Heart left ventricle (tissue), 16 donors: ENCODE results near the gene KLHL6. TPM values are rescaled to one million over a fixed set of nuclear protein-coding genes. Genes with fewer than 3 reads are reported as not detected.

Source experiments
- ATAC-seq, 4 donors: fragments of 200-7000 bp; cut with Tn5 transposase; one replicate each; pipeline ENCODE4 v1.9.1; 2020 to 2022; ENCODE audit warnings: moderate library complexity in 4 of 4, mild to moderate bottlenecking in 3 of 4, moderate number of reproducible peaks in 1 of 4
- DNase-seq, 5 donors: peaks; one replicate each; pipeline ENCODE4 v3.0.0-alpha.2; 2020
- H3K27ac ChIP-seq, 12 donors: fragments of 200-600 bp; sonication (generic) in 4 of 12; one replicate each; pipeline versions ENCODE4 v1.5.0 to v1.8.0; 2016 to 2022; ENCODE audit warnings: mild to moderate bottlenecking in 2 of 12
- H3K27me3 ChIP-seq, 9 donors: fragments of 200-600 bp; sonication (generic) in 2 of 9; one replicate each; pipeline versions ENCODE4 v1.5.1 to v1.8.0; 2016 to 2022; ENCODE audit warnings: mild to moderate bottlenecking in 3 of 9
- H3K36me3 ChIP-seq, 9 donors: fragments of 200-600 bp; sonication (generic) in 2 of 9; one replicate each; pipeline versions ENCODE4 v1.5.0 to v1.8.0; 2018 to 2022; ENCODE audit warnings: mild to moderate bottlenecking in 2 of 9
- H3K4me1 ChIP-seq, 12 donors: fragments of 200-600 bp; sonication (generic) in 4 of 12; one replicate each; pipeline versions ENCODE4 v1.5.0 to v1.8.0; 2016 to 2022; ENCODE audit warnings: mild to moderate bottlenecking in 3 of 12
- H3K4me3 ChIP-seq, 12 donors: fragments of 200-600 bp; sonication (generic) in 4 of 12; one replicate each; pipeline versions ENCODE4 v1.5.0 to v1.8.0; 2017 to 2022; ENCODE audit warnings: mild to moderate bottlenecking in 9 of 12, moderate library complexity in 4 of 12
- H3K9me3 ChIP-seq, 12 donors: fragments of 200-600 bp; sonication (generic) in 4 of 12; one replicate each; pipeline versions ENCODE4 v1.5.0 to v1.8.0; 2016 to 2022; ENCODE audit warnings: mild to moderate bottlenecking in 1 of 12
- POLR2A ChIP-seq, 2 donors: fragments of 450-650 bp; IDR thresholded peaks; one replicate each; pipeline ENCODE4 v1.6.1; 2017; ENCODE audit warnings: antibody characterized with exemption in 2 of 2, mild to moderate bottlenecking in 2 of 2, moderate library complexity in 2 of 2
- WGBS, 4 donors: extraction: QIAGEN DNeasy Blood & Tissue Kit in 2 of 4; methylation state at CpG; one replicate each; pipeline versions ENCODE4 v1.1.5 to v1.1.7; 2013 to 2018; 5-methylcytosine and 5-hydroxymethylcytosine counted together
- intact Hi-C, 10 donors: fragments of 100-400 bp; cut with DNase I; formaldehyde crosslinking; loops; one replicate each; pipeline versions ENCODE4 v1.11.1 to v1.14.2; 2022
- polyA plus RNA-seq, 2 donors: library from polyadenylated mRNA; stranded (reverse); fragments of 200-250 nt; gene quantifications; one replicate each; pipeline ENCODE4 v1.2.3, GENCODE V29; 2013
- total RNA-seq, 9 donors: library from RNA; depleted of rRNA in 2 of 9; stranded (reverse); fragments of >200 nt in 2 of 9; fragmentation: NEBNext Ultra II Directional in 3 of 9; extraction: Animal tissue kit (Norgen Biotek cat#: 25700) in 3 of 9; gene quantifications; one replicate each; pipeline versions ENCODE4 v1.1.0 to v1.2.4, GENCODE V29; 2016 to 2023
- TF ChIP-seq, protein P1 (sequence below), 12 donors: fragments of 200-600 bp; sonication (generic) in 4 of 12; IDR thresholded peaks; one replicate each; pipeline versions ENCODE4 v1.5.0 to v1.8.0; 2018 to 2022; ENCODE audit warnings: antibody characterized with exemption in 12 of 12, mild to moderate bottlenecking in 5 of 12
- donor health status: ischemic (EF 13 %, LVEDD 7.1; RV severe dilation, severe dysfunction).
- donor health status: healthy with polysubstance abuse.
- donor health status: DM: no; HTN: yes; CAD: no.
- donor health status: DM: no; HTN: no; CAD: no.
- donor health status: ischemic (EF 25% LVEDD 6.9; RV normal size, moderate dysfunction).
- donor health status: ischemic (EF 25% LVEDD 5.7; RV mildly dilated, moderate dysfunction).
- donor health status: healthy.
- donor health status: DM: yes; HTN: yes; CAD: no.
- donor health status: ischemic (EF 35%, LVEDD 5.7; RV mildly dilated, moderate dysfunction).
- donor health status: nonischemic (EF 11% LVEDD 7.7; RV severe dilation, severe dysfunction).
- donor health status: DM: yes; HTN: yes; CAD: no.
- donor health status: PGD.
- donor health status: ischemic (EF 29% LVEDD 5.4; RV normal size, mild dysfunction).
- donor health status: nonischemic (EF 23%, LVEDD 6.1; RV moderate dilation, normal function).

The KLHL6 gene
- total and polyA plus RNA-seq, 11 donors = 0.46 to 8.1 (median 0.83) TPM

GRCh38 chr3:183583331-183584245 lies 28.1 kb upstream of the KLHL6 start:
- Histone ChIP-seq H3K27ac (peak overlapping the region in 11 of 12 donors; percentile 59 to 85 (median 73)), H3K4me1 (peaks cover 3 to 71% (median 51%) of the 10 kb centered on the region in 12 donors), H3K9me3 (no peaks in the 10 kb centered on the region), H3K36me3 (no peaks in the 10 kb centered on the region), H3K4me3 (no peak overlapping the region), H3K27me3 (no peaks in the 10 kb centered on the region)
- DNase-seq (peak in 2 of 5 donors; percentile 16 to 31), ATAC-seq (peak in 3 of 4 donors; percentile 19 to 47 (median 26))
- intact Hi-C loops = loop anchor here in 6 of 10 donors (5.0 to 10.0 kb wide), 4 partner anchors 39 to 109 kb away; partner anchors contain the start of gene KLHL24 (in 5 of the 6)
- 64 to 73% (median 67%) methylated on average over 5 of the region's 5 CpGs for WGBS, 4 donors
- TF ChIP-seq, protein P1, sequence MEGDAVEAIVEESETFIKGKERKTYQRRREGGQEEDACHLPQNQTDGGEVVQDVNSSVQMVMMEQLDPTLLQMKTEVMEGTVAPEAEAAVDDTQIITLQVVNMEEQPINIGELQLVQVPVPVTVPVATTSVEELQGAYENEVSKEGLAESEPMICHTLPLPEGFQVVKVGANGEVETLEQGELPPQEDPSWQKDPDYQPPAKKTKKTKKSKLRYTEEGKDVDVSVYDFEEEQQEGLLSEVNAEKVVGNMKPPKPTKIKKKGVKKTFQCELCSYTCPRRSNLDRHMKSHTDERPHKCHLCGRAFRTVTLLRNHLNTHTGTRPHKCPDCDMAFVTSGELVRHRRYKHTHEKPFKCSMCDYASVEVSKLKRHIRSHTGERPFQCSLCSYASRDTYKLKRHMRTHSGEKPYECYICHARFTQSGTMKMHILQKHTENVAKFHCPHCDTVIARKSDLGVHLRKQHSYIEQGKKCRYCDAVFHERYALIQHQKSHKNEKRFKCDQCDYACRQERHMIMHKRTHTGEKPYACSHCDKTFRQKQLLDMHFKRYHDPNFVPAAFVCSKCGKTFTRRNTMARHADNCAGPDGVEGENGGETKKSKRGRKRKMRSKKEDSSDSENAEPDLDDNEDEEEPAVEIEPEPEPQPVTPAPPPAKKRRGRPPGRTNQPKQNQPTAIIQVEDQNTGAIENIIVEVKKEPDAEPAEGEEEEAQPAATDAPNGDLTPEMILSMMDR (IDR thresholded peaks at IDR 0.05) = no peak
- no peak for TF ChIP-seq POLR2A (IDR thresholded peaks at IDR 0.05)

GRCh38 chr3:183582161-183582560 lies 26.7 kb upstream of the KLHL6 start:
- intact Hi-C loops = loop anchor here in 6 of 10 donors (5.0 to 10.0 kb wide), 4 partner anchors 40 to 107 kb away; partner anchors contain the start of gene KLHL24 (in 5 of the 6)

DNA sequence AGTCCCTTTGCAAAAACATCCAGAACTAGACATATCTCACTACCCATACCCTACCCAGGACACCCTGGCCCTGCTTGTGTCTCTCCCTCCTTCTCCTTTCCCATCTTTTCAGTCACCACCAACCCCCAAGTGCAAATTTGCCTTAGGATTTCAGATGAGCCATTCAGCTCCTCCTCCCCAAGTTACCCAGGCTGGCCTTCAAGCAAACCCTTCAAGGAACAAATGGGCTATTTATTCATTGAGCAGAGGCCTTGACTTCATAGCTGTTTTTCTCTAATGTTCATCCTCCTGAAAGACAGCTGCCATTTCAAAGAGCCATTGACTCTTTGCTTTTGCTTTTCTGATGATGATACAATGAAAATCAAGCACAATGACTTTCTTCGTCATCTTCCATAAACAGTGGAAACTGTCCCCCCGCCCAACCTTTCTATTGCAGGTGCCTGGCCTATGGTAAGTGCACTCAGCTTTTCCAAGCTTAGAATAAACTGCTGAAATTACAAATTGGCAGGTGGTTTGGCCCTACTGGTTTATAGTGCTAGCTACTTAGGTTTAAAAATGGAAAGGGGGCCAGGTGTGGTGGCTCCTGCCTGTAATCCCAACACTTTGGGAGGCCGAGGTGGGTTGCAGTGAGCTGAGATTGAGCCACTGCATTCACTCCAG lies 26.1 kb upstream of the KLHL6 start:
- H3K9me3 ChIP-seq = no peaks in the 10 kb centered on the region
- H3K36me3 ChIP-seq = no peaks in the 10 kb centered on the region
- no peak for TF ChIP-seq POLR2A (IDR thresholded peaks at IDR 0.05)
- TF ChIP-seq, protein P1 (IDR thresholded peaks at IDR 0.05) = no peak
- H3K27ac ChIP-seq = peak overlapping the region in 3 of 12 donors; percentile 2 to 76 (median 46)
- no peaks in the 10 kb centered on the region for H3K27me3 ChIP-seq
- ATAC-seq (no peak), DNase-seq (no peak)
- intact Hi-C loops = loop anchor here in 6 of 10 donors (5.0 to 10.0 kb wide), 4 partner anchors 41 to 107 kb away; partner anchors contain the start of gene KLHL24 (in 5 of the 6)
- H3K4me3 ChIP-seq = no peak overlapping the region
- 95 to 98% (median 96%) methylated on average over 3 of the region's 3 CpGs for WGBS, 4 donors
- H3K4me1 ChIP-seq = peaks cover 3 to 63% (median 47%) of the 10 kb centered on the region in 12 donors

More at GRCh38 chr3:183582161-183582560, 26.7 kb upstream of the KLHL6 start:
- DNase-seq = peak in 1 of 5 donors; percentile 40
- TF ChIP-seq, protein P1 (IDR thresholded peaks at IDR 0.05) = no peak
- no peak for TF ChIP-seq POLR2A (IDR thresholded peaks at IDR 0.05)
- Histone ChIP-seq H3K36me3 (no peaks in the 10 kb centered on the region), H3K4me3 (no peak overlapping the region), H3K27ac (peak overlapping the region in 4 of 12 donors; percentile 10 to 76 (median 30)), H3K9me3 (no peaks in the 10 kb centered on the region), H3K27me3 (no peaks in the 10 kb centered on the region), H3K4me1 (peaks cover 3 to 65% (median 48%) of the 10 kb centered on the region in 12 donors)
- ATAC-seq = peak in 1 of 4 donors; percentile 65
- 52 to 87% (median 73%) methylated on average over 1 of the region's 1 CpG for WGBS, 4 donors
